Natural killer cell (primary cell): Measurements from ENCODE around the gene RASGEF1C. TPM values are rescaled to one million over a fixed set of nuclear protein-coding genes. Genes with fewer than 3 reads are reported as not detected.

ENCODE experiments used
- ATAC-seq, 3 donors: fragments of 150-1000 bp in 2 of 3; fragments of 200-7000 bp in 1 of 3; cut with Tn5 transposase; 1 replicate in 1 of 3; 2 replicates in 2 of 3; pipeline ENCODE4 v1.10.0; 2021; ENCODE audit warnings: mild to moderate bottlenecking in 2 of 3, moderate library complexity in 2 of 3
- DNase-seq, 2 donors: peaks; one replicate each; pipeline versions ENCODE4 v3.0.0 to v3.0.0-alpha.2; 2013 to 2021; ENCODE audit warnings: mixed read lengths in 1 of 2
- H3K27ac ChIP-seq: one replicate; pipeline ENCODE4 v1.5.1; 2013; ENCODE audit warnings: mild to moderate bottlenecking, low read length
- H3K27me3 ChIP-seq: one replicate; pipeline ENCODE4 v1.6.1; 2013; ENCODE audit warnings: low read length; ENCODE audit not compliant: control insufficient read depth, insufficient read depth
- H3K36me3 ChIP-seq: one replicate; pipeline ENCODE4 v1.6.1; 2013; ENCODE audit warnings: low read length; ENCODE audit not compliant: control insufficient read depth, insufficient read depth
- H3K4me1 ChIP-seq: one replicate; pipeline ENCODE4 v1.6.1; 2013; ENCODE audit warnings: low read length; ENCODE audit not compliant: control insufficient read depth, insufficient read depth
- H3K4me3 ChIP-seq: one replicate; pipeline ENCODE4 v1.5.1; 2013; ENCODE audit warnings: low read length
- H3K9me3 ChIP-seq: one replicate; pipeline ENCODE4 v1.6.1; 2013; ENCODE audit warnings: low read length; ENCODE audit not compliant: control insufficient read depth, insufficient read depth
- H3K27ac Mint-ChIP-seq, 2 donors: one replicate each; pipeline ENCODE4 v1.8.0; 2022; ENCODE audit warnings: mild to moderate bottlenecking in 2 of 2, mixed read lengths in 2 of 2, moderate library complexity in 1 of 2
- H3K27me3 Mint-ChIP-seq, 2 donors: one replicate each; pipeline ENCODE4 v1.8.0; 2022; ENCODE audit warnings: low read depth in 2 of 2, mixed read lengths in 2 of 2
- H3K36me3 Mint-ChIP-seq: one replicate; pipeline ENCODE4 v1.8.0; 2022; ENCODE audit warnings: mixed read lengths
- H3K4me1 Mint-ChIP-seq, 2 donors: one replicate each; pipeline ENCODE4 v1.8.0; 2022; ENCODE audit warnings: mixed read lengths in 2 of 2
- H3K4me3 Mint-ChIP-seq: one replicate; pipeline ENCODE4 v1.8.0; 2022; ENCODE audit warnings: mild to moderate bottlenecking, moderate library complexity, mixed read lengths
- H3K9me3 Mint-ChIP-seq, 2 donors: one replicate each; pipeline ENCODE4 v1.8.0; 2022; ENCODE audit warnings: mixed read lengths in 2 of 2
- CTCF ChIP-seq: fragments of 200-600 bp; IDR thresholded peaks from one replicate; pipeline ENCODE4 v1.8.0; 2022; ENCODE audit warnings: antibody characterized with exemption
- WGBS: methylation state at CpG from one replicate; pipeline ENCODE4 v1.1.7; 2013; ENCODE audit warnings: missing lambda C conversion rate; ENCODE audit not compliant: insufficient coverage; 5-methylcytosine and 5-hydroxymethylcytosine counted together
- intact Hi-C: fragments of 100-400 bp; cut with micrococcal nuclease; formaldehyde crosslinking; loops from one replicate; pipeline ENCODE4 v1.14.2; 2022
- total RNA-seq, 4 donors: library from RNA; stranded (reverse); fragments of 120-200 nt in 1 of 4; gene quantifications; one replicate each; pipeline versions ENCODE4 v1.2.3 to v1.2.4, GENCODE V29; 2013 to 2022

The RASGEF1C gene
- total RNA-seq, 3 donors from 2014 or later (not counting 1 experiment from before 2014, with no cell fraction given), result not detected

GRCh38 chr5:180235846-180236245 lies 26.8 kb upstream of the RASGEF1C start:
- Histone ChIP-seq H3K9me3 (no peaks in the 10 kb centered on the region), H3K4me1 (no peaks in the 10 kb centered on the region), H3K27ac (no peak overlapping the region), H3K36me3 (peaks cover 36% of the 10 kb centered on the region), H3K4me3 (no peak overlapping the region), H3K27me3 (no peaks in the 10 kb centered on the region)
- no peaks in the 10 kb centered on the region for H3K27me3 Mint-ChIP-seq
- no peaks in the 10 kb centered on the region for H3K4me1 Mint-ChIP-seq
- H3K4me3 Mint-ChIP-seq, result no peak overlapping the region
- no peak for ATAC-seq
- H3K9me3 Mint-ChIP-seq, result no peaks in the 10 kb centered on the region
- peaks cover 11% of the 10 kb centered on the region for H3K36me3 Mint-ChIP-seq
- WGBS, result no CpG with 5 or more reads among the region's 1 CpG
- no peak for TF ChIP-seq CTCF
- DNase-seq, result no peak
- no peak overlapping the region for H3K27ac Mint-ChIP-seq
- intact Hi-C loops, result no loop called here

DNA sequence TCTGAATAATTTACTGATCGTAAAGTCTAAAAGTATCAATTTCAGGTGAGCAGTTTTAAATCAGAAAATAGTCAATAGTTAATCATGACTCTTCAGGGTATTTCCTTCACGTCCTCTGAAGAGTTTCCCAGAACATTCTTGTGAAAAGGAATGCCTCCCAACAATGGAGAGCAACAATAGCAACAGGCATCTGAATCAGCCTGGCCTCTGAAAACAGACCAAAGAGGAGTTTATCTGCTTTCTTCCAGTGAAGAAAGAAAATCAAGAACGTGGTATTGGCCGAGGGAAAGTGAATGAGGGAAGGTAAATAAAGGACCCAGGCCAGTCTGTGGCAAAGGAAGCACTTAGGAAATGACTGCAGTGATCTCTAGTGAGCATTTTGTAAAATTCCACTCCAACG lies 26.1 kb upstream of the RASGEF1C start:
- H3K27me3 ChIP-seq, result no peaks in the 10 kb centered on the region
- ATAC-seq (no peak), DNase-seq (no peak)
- H3K4me3 ChIP-seq, result no peak overlapping the region
- H3K36me3 ChIP-seq, result peaks cover 31% of the 10 kb centered on the region
- no peaks in the 10 kb centered on the region for H3K9me3 ChIP-seq
- no peak overlapping the region for H3K27ac ChIP-seq
- no peaks in the 10 kb centered on the region for H3K4me1 Mint-ChIP-seq
- TF ChIP-seq CTCF, result no peak
- WGBS, result 95% methylated on average over 5 of the region's 5 CpGs
- no peaks in the 10 kb centered on the region for H3K27me3 Mint-ChIP-seq
- H3K27ac Mint-ChIP-seq, result no peak overlapping the region
- H3K36me3 Mint-ChIP-seq, result peaks cover 11% of the 10 kb centered on the region
- H3K4me3 Mint-ChIP-seq, result no peak overlapping the region
- intact Hi-C loops, result no loop called here
- no peaks in the 10 kb centered on the region for H3K4me1 ChIP-seq
- no peaks in the 10 kb centered on the region for H3K9me3 Mint-ChIP-seq

- intact Hi-C loops, result no loop called here
Observed at GRCh38 chr5:180234271-180234670, 25.3 kb upstream of the RASGEF1C start.

More at GRCh38 chr5:180234271-180234670, 25.3 kb upstream of the RASGEF1C start:
- ATAC-seq (no peak), DNase-seq (no peak)
- Mint-ChIP-seq H3K9me3 (no peaks in the 10 kb centered on the region), H3K27ac (no peak overlapping the region), H3K36me3 (peaks cover 11% of the 10 kb centered on the region), H3K27me3 (no peaks in the 10 kb centered on the region), H3K4me1 (no peaks in the 10 kb centered on the region), H3K4me3 (no peak overlapping the region)
- no peak for TF ChIP-seq CTCF
- WGBS, result 95% methylated on average over 15 of the region's 15 CpGs
- Histone ChIP-seq H3K9me3 (no peaks in the 10 kb centered on the region), H3K36me3 (peaks cover 27% of the 10 kb centered on the region), H3K27ac (no peak overlapping the region), H3K4me3 (no peak overlapping the region), H3K27me3 (no peaks in the 10 kb centered on the region), H3K4me1 (no peaks in the 10 kb centered on the region)
